A673 (cell line): ENCODE data around the gene GCN1.

Source experiments
- CTCF ChIP-seq: fragments of 300-800, 200-600 bp; sonication (generic); conservative IDR thresholded peaks from 2 replicates; pipeline ENCODE4 v1.5.1; 2017; ENCODE audit warnings: low read depth, mild to moderate bottlenecking, antibody characterized with exemption, low read length, moderate library complexity, mixed read lengths
- EZH2 ChIP-seq: fragments of 200-600 bp; sonication (generic); IDR thresholded peaks from 2 replicates; pipeline ENCODE4 v1.6.1; 2017; ENCODE audit warnings: borderline replicate concordance, low read depth, mild to moderate bottlenecking, mixed read lengths, antibody characterized with exemption, low read length; ENCODE audit not compliant: poor library complexity, severe bottlenecking

GRCh38 chr12:120101182-120101581 lies 93.3 kb downstream of the GCN1 start:
- TF ChIP-seq CTCF (no peak), EZH2 (no peak)
